GM21526 (cell line): ENCODE results near the gene CTTNBP2NL.
A peak's percentile ranks its signal among the peaks of the same experiment; 100 is the strongest.

ENCODE experiments used
- ATAC-seq: cut with Tn5 transposase; IDR thresholded peaks from one replicate; pipeline ENCODE4 v1.9.1; 2021; ENCODE audit warnings: moderate library complexity; ENCODE audit not compliant: unreplicated experiment, low FRiP score

The CTTNBP2NL gene, protein sequence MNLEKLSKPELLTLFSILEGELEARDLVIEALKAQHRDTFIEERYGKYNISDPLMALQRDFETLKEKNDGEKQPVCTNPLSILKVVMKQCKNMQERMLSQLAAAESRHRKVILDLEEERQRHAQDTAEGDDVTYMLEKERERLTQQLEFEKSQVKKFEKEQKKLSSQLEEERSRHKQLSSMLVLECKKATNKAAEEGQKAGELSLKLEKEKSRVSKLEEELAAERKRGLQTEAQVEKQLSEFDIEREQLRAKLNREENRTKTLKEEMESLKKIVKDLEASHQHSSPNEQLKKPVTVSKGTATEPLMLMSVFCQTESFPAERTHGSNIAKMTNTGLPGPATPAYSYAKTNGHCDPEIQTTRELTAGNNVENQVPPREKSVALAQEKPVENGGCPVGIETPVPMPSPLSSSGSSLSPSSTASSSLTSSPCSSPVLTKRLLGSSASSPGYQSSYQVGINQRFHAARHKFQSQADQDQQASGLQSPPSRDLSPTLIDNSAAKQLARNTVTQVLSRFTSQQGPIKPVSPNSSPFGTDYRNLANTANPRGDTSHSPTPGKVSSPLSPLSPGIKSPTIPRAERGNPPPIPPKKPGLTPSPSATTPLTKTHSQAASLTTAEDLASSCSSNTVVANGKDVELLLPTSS

GRCh38 chr1:112395821-112396652 lies at the start of gene CTTNBP2NL:
CTTNBP2NL (plus strand) TSS chr1:112396214; CDS start chr1:112416166, 19,952 bp downstream.
- peak; percentile 80 for ATAC-seq

DNA sequence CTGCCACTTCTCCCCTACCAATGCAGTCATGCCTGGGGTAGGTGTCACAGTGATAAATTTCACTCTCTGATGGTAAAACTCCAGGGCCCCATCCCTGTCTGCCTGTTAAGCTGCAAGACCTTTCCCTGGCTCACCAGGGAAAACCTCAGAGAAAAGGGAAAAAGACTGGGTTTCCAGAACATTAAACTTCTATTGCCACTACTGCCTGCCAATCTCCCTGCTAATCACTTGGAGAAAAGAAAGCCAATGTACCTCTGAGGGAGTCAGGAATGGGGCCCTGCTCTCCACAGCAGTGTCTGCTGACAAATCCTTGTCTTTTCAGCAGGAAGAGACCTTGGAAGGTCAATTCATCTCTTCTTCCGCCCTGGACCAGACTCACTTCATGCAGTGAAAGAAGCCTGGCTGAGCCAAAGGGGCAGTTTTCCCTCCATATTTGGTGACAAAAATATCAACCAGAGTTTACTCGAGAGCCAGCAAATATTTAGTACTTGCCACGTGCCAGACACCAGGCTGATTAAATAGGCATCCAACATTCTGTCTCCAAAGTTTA lies 49.1 kb upstream of the CTTNBP2NL start:
- no peak for ATAC-seq

GRCh38 chr1:112356765-112357164 lies 39.2 kb upstream of the CTTNBP2NL start:
- ATAC-seq: no peak

DNA sequence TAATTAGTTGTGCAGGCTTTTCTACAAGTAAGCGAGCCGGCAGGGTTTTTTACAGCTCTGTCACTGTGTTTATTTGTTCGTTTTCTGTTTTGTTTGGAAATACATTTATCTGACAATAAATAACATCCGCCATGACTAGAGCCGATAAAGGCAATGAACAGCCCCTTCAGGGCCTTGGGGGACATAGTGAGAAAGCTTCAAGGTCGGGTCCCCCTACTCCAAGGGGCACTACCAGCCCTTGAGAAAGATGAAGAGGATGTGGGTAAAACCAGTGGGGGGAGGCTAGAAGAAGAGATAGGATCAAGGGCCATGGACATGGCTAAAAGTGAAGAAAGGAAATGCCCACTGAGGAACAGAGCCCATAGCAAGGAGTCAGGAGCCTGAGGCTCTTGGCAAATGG lies 38.5 kb upstream of the CTTNBP2NL start:
- ATAC-seq: no peak

DNA sequence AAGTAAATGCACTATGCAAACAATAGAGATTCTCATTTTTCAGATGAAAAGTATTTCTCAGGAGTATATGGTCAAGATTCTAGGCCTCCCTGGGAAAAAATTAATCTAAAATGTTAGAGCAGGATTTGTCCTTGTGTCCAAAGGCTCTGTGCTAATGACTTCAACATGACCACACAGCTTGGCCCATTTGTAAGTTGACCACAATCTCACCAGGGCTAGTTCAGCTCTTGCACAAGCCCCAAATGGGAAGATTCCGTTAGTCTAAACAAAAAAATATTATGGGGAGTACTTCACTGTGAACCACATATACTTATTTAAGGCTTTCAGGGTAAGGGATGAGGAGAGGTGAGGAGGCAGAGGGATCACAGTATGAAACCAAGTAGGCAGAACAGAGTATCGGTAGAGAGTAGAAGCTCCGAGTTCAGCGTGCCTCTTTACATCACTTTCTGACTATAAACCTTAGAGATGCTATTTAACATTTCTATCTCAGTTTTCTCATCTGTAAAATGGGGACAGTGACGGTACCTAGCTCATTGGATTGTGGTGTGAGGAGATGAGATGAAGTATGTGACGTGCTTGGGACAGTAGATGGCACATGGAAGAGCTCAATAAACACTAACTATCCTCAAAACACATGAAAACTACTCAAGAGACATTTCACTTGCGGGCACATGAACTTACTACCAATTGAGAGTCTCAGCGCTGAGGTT lies 37.8 kb upstream of the CTTNBP2NL start:
- ATAC-seq: no peak

GRCh38 chr1:112358798-112359408 lies 37.1 kb upstream of the CTTNBP2NL start:
- no peak for ATAC-seq

- no peak for ATAC-seq
Measured at GRCh38 chr1:112359961-112360767, 35.9 kb upstream of the CTTNBP2NL start.

DNA sequence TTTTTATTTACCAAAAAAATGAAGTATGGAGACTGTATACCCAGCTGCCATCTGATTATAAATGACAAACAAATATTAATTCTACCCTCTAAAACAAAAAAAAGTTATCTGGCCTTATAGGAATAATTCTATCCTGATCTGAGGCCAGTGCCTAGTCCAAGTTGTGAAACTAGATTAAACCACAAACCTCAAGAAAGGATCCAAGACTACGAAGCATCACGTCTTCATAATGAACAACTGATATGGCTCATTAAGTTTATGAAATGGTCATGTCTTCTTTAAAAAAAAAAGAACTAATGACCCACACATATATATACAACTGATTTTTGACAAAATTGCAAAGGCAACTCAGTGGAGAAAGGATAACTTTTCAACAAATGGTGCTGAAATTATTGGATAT lies 32.4 kb upstream of the CTTNBP2NL start:
- ATAC-seq: no peak

GRCh38 chr1:112368198-112368597 lies 27.8 kb upstream of the CTTNBP2NL start:
- no peak for ATAC-seq

- ATAC-seq: peak; percentile 95
Measured at GRCh38 chr1:112369392-112370285, 26.4 kb upstream of the CTTNBP2NL start.

GRCh38 chr1:112370996-112371395 lies 25.0 kb upstream of the CTTNBP2NL start:
- no peak for ATAC-seq

DNA sequence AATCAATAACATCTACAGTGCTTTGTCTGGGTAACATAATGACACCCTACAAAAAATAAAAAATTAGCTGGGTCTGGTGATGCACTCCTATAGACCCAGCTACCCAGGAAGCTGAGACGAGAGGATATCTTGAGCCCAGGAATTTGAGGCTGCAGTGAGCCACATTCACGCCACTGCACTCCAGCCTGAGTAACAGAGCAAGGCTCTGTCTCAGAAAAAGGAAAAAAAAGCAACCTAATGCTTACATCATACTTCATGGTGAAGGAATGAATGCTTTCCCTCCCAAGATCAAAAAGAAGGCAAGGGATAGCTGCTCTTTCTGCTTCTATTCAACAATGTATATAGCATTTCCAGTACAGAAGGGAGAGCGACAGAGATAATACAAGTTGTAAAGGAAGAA lies 24.2 kb upstream of the CTTNBP2NL start:
- ATAC-seq: no peak

DNA sequence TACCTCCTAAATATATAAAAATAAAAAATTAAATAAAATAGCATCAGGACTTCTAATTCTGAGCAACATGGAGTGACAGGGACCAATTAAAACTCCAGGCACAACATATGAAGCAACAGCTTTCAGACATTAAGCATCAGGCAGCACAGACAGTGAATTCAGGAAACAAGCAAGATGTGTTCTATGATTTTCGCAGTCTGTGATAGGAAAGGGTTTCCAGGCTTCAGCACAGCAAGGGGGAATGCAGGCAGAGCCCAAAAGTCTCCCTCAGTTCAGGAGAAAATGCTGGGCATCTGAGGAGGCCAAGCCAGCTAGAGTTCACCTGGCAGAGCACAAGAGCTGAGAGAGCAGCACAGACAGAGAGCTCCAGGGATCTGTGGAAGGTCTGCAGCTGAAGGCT lies 22.2 kb upstream of the CTTNBP2NL start:
- no peak for ATAC-seq

DNA sequence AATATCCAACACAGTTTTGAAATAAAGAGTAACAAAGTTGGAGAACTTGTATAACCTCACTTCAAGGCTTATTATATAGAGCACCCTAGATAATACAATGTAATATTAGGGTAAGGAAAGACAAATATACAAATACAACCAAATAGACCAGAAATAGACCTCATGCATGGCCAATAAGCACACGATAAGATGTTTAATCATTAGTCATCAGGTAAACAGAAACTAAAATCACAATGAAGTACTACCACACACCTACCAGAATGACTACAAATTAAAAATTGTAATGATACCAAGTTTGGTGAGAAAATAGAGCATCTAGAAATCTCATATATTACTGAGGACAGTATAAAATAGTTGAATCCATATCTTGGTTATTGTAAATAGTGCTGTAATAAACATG lies 20.3 kb upstream of the CTTNBP2NL start:
- ATAC-seq: no peak

DNA sequence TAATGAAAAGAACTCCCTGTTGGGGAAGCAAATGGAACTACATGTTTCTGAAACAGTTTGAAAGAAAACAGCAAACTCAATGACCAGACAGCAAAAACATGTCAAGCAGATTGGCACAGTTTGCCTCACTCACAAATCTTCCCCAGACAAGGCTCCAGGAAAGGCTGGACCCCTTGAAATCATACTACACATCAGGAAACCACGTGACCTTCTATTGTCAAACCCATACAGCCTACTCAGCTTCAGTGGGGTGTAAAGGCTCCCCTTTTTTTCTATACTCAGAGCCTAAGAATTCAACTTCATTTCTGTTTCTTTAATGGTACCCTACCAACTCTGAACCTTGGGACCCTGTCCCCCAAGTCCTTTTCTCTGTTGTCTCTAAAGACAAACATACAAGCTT lies 15.7 kb upstream of the CTTNBP2NL start:
- ATAC-seq: no peak

- no peak for ATAC-seq
Measured at GRCh38 chr1:112381324-112382076, 14.5 kb upstream of the CTTNBP2NL start.

- ATAC-seq: no peak
Measured at GRCh38 chr1:112383759-112384370, 12.1 kb upstream of the CTTNBP2NL start.
